CD4-positive, alpha-beta T cell treated with Interferon alpha-2 for 1 hour (primary cell): ENCODE results near the gene ADCK1.
"Not testable (repeated sequence)": the region's sequence is repeated elsewhere in the genome, so short reads cannot be mapped to it uniquely, and the experiment has no call there.

Source experiments
- DNase-seq, 2 donors: peaks; one replicate each; pipeline ENCODE4 v3.0.0-alpha.2; 2020 to 2022

ADCK1 gene

GRCh38 chr14:77866932-77867331, 67.0 kb downstream of the ADCK1 start:
- DNase-seq, result no peak

DNA sequence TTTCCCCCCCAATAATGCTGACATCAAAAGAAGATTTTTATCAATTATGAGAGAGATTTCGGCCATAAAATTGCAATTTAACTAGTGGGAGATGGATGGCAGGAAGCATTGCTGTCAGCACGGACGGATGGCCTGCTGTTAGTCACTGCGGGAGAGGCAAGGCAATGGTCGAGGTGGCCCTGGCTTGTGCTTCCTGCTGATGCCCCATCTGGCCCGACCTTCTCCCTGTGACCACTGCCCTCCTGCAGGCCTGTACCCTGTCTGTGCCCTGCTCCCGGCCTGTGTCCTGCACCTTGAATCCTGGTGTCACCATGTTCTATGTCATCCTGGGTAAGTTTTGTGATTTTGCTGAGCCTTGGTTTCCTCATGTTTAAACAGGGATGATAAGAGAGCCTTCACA, 67.6 kb downstream of the ADCK1 start:
- no peak for DNase-seq

DNA sequence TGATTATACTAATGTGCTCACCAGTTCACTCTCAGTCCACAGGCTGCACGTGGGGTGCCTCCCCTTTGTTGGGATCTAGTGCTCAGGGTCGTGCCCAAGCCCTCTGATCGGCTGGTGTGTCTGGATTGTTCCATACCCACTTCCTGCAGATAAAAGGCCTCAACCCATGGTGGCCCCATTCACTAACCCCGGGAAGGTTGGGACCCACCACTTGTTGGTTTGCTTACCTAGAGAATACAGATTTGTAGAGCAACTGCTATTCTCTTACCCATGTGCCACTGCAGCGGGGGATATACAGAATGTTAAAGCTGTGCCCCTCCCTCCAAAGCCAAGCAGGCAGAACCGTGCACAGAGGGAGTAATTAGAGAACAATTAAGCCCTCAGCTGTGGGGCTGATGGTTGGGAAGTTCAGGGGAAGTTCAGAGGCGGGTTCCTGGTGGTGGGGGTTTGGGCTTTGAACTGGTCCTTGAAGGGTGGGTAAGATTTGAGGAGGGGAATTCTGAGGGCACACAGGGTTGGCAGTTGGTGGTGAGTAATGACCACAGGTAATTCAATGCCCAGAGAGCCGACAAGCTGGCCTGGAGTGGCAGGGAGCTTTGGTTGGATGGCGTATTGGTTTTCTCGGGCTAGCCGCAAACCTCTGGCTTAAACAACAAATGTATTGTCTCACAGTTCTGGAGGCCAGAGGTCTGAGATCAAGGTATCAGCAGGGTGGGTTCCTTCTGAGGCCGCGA, 68.8 kb downstream of the ADCK1 start:
- DNase-seq, result no peak

DNA sequence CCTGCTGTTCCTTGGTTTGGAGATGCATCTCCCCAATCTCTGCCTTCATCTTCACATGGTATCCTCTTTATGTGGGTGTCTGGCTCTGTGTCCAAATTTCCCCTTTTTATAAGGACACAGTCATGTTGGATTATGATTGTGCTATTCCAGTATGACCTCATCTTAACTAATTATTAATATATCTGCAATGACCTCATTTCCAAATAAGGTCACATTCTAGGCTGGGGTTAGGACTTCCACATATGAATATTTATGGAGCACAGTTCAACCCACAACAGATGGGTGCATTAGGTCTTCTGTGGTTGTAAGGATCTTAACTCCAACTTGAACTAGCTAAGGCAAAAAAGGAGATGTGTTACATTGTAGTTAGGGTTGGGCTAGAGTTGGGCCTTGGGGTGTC, 69.4 kb downstream of the ADCK1 start:
- no peak for DNase-seq

GRCh38 chr14:77870646-77871045, 70.7 kb downstream of the ADCK1 start:
- DNase-seq, result no peak

DNA sequence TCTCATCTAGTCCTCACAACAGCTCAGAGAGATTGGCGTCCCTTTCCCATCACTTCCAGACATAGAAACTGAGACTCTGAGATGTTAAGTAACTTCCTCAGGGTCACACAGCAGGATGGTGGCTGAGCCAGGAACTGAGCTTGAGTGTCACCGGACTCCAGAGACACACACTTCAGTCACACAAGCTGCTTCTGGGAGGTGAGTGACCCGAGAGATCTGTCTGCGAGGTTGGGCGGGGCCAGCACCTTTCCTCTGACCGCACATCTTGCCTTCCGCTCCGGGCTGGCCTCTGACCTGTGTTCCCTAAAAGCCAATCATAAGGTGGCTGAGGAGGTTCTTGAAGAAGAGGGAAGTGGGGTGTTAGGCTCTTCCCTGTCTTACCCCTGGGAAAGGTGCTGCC, 72.2 kb downstream of the ADCK1 start:
- DNase-seq, result no peak

DNA sequence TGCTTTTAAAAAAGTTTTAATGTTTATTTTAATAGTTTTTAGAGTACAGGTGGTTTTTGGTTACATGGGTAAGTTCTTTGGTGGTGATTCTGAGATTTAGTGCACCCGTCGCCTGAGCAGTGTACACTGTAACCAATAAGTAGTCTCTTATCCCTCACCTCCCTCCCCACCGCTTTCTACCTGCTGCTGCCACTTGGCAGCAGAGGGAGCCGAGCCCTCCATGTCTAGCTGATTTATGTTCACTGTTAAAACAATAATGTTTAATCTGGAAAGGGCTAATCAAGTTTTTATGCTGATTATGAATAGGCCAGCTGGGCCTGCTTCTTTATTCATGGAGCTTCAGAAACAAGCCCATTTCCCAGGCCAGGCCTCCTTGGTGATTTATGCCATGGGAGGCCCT, 73.1 kb downstream of the ADCK1 start:
- DNase-seq, result no peak

DNA sequence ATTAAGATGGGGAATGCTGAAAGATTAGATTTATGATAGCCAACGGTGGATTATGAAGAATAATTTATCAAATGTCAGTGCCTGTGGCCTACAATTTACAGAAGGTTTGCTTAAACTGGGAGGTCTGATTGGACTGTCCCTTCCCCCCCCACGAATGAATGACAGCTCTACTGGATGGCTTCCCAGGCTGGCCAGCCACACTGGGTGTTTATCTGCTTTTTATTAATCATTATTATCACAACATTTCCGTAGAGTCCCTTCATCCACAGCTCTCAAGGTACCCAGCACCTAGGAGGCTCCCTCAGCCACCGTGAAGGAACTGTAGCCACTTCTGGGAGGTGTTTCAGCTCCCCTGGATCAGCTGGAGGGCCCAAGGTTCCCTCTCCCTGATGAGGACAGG, 78.9 kb downstream of the ADCK1 start:
- DNase-seq, result no peak

- no peak for DNase-seq
Observed at GRCh38 chr14:77880056-77880455, 80.1 kb downstream of the ADCK1 start.

DNA sequence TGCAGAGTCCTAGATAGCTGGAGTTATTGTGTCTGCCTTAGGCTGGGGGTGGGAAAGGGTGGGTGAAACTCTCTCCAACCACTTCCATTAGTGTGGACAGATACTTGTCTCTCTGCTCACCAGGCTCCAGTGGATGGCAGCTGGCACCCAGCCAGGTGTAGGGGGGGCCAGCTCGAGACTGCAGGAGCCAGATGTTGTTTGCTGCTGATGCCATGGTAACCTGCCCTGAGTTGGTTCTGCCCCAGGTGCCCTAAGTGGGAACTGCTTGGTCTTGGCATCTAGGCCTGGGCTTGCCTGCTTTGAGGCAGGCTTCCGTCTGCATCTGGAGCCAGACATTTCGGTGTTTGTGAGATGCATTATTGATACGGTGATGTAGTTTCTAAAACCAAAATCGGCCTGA, 82.2 kb downstream of the ADCK1 start:
- DNase-seq, result no peak

DNA sequence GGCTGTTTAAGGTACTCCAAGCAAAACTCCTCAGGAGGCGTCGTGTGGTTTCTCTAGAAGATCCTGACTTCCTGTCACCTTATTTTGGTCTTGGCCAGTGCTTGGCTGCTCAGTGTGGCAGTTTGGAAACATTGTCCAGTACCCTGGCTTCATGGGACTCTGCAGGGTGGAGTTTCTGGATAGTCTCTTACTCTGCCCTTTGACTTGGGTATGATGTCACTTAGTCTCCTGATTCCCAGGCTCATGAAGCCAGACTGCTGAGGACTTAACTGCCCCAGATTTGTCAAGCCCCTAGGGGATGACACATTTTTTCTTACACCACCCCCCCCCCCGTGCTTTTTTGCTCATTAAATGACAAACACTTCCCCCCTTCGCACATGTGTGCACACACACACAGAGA, 82.7 kb downstream of the ADCK1 start:
- DNase-seq, result no peak

DNA sequence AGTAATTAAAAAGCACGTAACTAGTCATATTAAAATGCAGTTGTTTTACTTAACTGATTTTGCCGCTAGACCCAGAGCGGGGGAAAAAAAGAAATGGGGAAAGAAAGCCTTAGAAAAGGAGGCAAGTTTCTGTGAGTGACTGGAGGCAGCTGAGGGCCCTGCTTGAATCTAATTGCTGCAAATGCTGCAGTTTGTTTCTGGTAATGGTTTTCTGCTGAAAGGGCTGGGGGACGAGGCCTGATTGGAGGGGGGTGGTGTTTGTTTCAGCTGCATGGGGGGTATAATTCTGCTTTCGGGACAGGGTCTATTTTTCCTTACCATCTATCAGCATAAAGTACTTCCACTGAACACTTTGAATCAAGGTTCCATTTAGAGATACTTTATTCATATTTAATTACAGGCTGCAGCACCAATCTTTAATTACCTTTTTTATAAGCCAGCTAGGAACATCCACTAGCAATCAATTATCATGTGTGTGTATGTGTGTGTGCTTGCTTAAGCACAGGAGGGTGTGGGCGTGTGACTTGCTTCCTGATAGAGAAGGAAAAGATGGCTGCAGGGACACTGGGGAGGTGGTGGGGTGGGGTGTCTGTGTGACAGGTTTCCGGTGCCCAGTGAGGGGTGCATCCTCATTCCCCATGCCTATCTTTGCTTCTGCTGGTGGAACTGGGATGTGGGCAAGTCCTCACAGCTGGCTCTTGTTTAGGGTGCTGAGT, 83.4 kb downstream of the ADCK1 start:
- no peak for DNase-seq

- no peak for DNase-seq
Observed at GRCh38 chr14:77883847-77884238, 83.9 kb downstream of the ADCK1 start.

- no peak for DNase-seq
Observed at GRCh38 chr14:77885367-77885766, 85.5 kb downstream of the ADCK1 start.

- no peak for DNase-seq
Observed at GRCh38 chr14:77886010-77886409, 86.1 kb downstream of the ADCK1 start.

DNA sequence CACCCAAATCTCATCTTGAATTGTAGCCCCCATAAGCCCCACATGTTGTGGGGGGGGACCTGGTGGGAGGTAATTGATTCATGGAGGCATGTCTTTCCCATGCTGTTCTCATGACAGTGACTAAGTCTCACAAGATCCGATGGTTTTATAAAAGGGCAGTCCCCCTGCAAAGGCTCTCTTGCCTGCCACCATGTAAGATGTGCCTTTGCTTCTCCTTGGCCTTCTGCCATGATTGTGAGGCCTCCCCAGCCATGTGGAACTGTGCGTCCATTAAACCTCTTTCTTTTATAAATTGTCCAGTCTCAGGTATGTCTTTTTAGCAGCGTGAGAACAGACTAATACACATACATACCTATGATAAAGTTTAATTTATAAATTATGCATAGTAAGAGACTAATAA, 89.0 kb downstream of the ADCK1 start:
- DNase-seq, result not testable (repeated sequence)

DNA sequence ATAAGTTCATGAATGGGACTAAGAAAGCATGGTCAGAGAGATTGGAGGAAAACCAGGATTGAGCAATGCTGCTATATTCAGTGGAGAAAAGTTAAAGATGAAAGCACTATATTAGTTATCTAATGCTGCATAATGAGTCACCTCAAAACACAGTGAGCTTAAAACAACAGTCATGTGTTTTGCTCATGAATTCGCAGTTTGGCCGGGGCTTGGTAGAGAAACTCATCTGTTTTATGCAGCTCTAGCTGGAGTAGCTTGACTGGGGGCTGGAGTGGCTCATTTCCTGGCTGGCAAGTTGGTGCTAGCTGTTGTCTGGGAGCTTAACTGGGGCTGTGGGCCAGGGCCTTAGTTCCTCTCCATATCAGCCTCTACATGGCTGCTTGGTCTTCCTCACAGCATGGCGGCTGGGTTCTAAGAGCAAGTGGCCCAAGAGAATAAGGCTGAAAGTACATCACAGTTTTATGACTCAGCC, 90.1 kb downstream of the ADCK1 start:
- DNase-seq, result no peak

DNA sequence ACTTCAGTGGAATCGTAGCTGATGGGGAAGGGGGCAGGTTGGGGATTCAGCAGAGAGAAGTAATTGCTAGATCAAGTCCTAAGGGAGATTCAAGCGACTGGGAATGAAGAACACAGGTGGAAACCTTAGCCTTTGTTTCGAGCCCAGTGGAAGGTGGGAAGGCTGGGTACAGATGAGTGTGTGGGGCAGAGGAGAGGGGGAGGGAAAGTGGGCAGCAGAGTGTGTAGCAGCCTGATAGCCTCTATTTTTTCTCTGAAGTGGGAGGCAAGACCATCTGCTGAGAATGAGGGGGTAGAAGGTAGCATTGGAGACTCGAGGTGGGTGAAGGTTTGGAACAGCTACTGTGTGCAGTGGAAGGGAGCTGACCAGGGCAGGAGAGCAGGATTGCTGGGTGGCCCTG, 91.0 kb downstream of the ADCK1 start:
- DNase-seq, result no peak

GRCh38 chr14:77892381-77892871, 92.5 kb downstream of the ADCK1 start:
- DNase-seq, result no peak

GRCh38 chr14:77892890-77893484, 93.1 kb downstream of the ADCK1 start:
- no peak for DNase-seq

DNA sequence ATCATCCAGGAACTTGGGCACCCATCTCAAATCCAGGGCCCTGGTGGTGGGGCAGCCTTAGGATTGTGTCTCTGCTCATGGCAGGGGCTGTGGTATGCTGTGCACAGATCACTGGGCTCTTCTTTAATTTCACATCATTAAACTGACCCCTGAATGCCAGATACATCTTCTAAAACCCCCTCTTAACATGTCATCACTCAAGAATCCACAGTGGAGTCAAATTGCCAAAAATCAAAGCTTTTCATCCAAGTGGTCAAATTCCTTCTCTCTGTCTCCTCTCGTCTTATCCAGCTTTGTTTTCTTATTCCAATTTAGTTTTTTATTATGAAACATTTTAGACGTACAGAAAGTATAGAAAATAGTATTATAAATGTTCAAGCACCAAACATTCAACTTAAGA, 97.5 kb downstream of the ADCK1 start:
- DNase-seq, result no peak

DNA sequence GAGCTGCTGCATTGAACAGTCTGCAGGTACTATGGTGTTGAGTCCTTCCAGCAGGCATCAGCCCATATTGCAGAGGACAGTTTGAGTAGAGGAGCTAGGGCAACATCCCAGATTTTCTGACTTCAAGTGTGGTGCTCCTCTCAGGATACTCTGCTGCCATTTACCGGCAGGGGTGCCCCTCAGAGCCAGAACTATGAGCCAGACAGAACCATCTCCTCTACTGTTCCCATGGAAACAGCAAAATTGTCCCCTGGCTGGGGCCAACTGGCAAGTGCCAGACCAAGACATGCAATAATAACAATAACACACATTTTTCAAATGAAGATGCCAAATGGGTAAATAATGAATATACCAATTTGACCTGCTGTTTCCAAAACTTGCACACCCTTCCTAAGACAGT, 102.9 kb downstream of the ADCK1 start:
- no peak for DNase-seq

DNA sequence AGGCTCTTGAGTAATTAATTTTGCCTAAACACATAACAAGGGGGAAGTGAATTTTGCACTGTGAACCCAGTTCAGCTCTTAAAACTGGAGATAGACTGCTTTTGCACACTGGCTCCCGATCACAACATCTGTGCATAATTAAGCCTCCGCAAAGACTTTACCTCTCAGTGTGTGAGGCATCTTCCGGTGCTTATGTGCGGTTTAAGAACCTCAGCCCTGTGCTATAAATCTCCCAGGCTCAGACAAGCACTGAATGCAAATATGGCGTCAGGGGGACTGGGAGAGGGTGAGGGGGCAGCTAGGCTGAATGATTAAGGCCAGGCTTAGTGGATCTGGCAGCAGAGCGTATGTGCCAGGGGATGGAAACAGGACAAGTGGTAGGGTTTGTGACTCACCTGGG, 103.3 kb downstream of the ADCK1 start:
- no peak for DNase-seq
